Cardiac muscle cell (in vitro differentiated cells and primary cell): ENCODE measurements around the gene SMYD5. TPM values are rescaled to one million over a fixed set of nuclear protein-coding genes. Genes with fewer than 3 reads are reported as not detected.
A peak's percentile ranks its signal among the peaks of the same experiment; 100 is the strongest.

Experiments used
- DNase-seq, 2 donors: peaks; one replicate each; pipeline versions ENCODE4 v3.0.0 to v3.0.0-alpha.2; 2010 to 2017; ENCODE audit warnings: low read depth in 1 of 2, low spot score in 1 of 2
- H3K27ac ChIP-seq: fragments of 200-600 bp; sonication (generic); 2 replicates; pipeline ENCODE4 v1.5.1; 2016
- H3K27me3 ChIP-seq: fragments of 200-600 bp; sonication (generic); 2 replicates; pipeline ENCODE4 v1.6.0; 2016; ENCODE audit warnings: control low read depth
- H3K36me3 ChIP-seq: fragments of 200-600 bp; sonication (generic); 2 replicates; pipeline ENCODE4 v1.5.1; 2016; ENCODE audit warnings: control low read depth
- H3K4me1 ChIP-seq: fragments of 200-600 bp; sonication (generic); 2 replicates; pipeline ENCODE4 v1.8.1; 2017; ENCODE audit warnings: low read depth, mild to moderate bottlenecking, mixed run types
- H3K4me3 ChIP-seq: fragments of 200-600 bp; sonication (generic); 2 replicates; pipeline ENCODE4 v1.5.1; 2016; ENCODE audit warnings: mild to moderate bottlenecking
- H3K9me3 ChIP-seq: fragments of 200-600 bp; sonication (generic); 2 replicates; pipeline ENCODE4 v1.5.1; 2017; ENCODE audit warnings: low read depth, mild to moderate bottlenecking, control low read depth
- CTCF ChIP-seq: IDR thresholded peaks from 2 replicates; pipeline ENCODE4 v1.5.1; 2012; ENCODE audit warnings: low read depth, mild to moderate bottlenecking, low read length
- polyA plus RNA-seq: library from polyadenylated mRNA; unstranded; fragments of >200 nt; fragmentation: Nextera tagmentation; extraction: Ambion mirVana; gene quantifications from 2 replicates; pipeline ENCODE4 v1.2.1, GENCODE V29; 2016
- total RNA-seq: library from RNA; depleted of rRNA; stranded (reverse); fragments of >200 nt; gene quantifications from 2 replicates; pipeline ENCODE4 v1.2.3, GENCODE V29; 2016

SMYD5 gene
- total and polyA plus RNA-seq, 2 experiments from 2014 or later, result 26.1 to 27.0 TPM

DNA sequence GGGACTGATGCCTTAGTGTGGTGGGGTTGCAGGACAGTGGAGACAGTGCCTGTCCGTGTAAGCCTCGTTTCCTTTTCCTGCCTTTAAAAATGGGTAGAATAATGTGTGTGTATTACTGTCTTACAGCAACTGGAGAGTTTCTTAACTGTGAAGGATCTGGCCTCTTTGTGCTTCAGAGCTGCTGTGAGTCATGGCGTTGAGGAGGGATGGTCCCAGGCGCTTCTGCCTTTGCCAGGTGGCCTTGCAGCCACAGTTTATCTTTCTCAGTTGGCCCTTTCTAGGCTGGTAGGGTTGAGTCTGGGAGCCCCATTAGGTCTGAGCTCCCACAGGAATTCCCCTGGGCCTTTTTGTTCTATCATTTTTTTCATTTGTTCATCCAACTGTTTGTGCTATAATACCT lies 9.8 kb downstream of the SMYD5 start:
- Histone ChIP-seq H3K27ac (no peak overlapping the region), H3K36me3 (peaks cover 9% of the 10 kb centered on the region), H3K4me1 (no peaks in the 10 kb centered on the region), H3K4me3 (no peak overlapping the region), H3K27me3 (no peaks in the 10 kb centered on the region), H3K9me3 (no peaks in the 10 kb centered on the region)
- no peak for DNase-seq
- no peak for TF ChIP-seq CTCF

DNA sequence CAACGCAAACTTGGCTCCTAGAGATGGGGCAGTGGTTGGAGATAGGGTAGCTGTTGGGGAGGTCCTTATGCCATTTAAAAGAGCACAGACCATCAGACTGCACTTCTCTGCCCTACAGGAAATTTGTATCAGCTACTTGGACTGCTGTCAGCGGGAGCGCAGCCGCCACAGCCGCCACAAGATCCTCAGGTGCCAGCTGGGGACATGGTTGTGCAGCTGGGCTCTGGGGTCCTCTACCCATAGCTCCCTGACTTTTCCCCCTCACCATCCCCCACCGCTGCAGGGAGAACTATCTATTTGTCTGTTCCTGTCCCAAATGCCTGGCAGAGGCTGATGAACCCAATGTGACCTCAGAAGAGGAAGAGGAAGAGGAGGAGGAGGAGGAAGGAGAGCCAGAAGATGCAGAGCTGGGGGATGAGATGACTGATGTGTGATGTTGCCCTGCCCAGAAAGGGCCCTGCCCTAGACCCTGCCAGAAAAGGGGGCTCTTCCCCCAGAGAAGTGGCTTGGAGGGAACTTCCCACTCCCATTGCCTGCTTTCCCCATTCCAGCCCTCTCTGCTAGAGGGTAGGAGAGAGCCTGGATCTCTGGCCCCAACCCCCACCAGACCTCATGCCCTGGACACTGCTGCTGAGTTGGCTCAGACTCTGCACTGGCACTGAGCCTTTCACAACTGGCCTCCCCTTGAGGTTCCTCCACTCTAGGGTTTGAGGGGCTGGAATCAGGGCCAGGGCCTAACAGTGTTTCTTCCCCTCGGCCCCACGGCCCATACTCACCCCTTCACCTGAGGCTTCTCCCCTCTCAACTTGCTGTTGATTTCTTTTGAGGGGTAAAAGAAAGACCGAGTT lies 11.7 kb downstream of the SMYD5 start:
- no peak for TF ChIP-seq CTCF
- Histone ChIP-seq H3K36me3 (peaks cover 10% of the 10 kb centered on the region), H3K4me1 (no peaks in the 10 kb centered on the region), H3K9me3 (no peaks in the 10 kb centered on the region), H3K27ac (no peak overlapping the region), H3K27me3 (no peaks in the 10 kb centered on the region), H3K4me3 (no peak overlapping the region)
- DNase-seq, result no peak

DNA sequence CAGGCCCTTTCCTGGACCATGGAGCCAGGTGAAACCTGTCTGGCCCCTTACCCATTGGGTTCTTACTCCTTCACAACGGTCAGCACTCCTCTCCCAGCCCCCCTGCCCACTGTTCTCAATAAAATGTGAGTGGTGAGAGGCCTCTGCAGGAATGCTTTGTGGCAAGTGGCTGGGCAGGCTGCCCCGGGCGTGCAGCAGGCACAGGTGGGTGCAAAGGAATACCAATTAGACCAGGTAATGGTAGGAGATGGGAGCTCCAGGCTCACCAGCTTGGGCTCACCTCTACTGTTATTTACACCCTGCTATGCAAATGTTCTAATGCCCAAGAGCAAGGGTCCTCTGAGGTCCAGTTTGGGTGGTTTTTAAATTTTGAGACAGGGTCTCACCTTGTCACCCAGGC lies 13.0 kb downstream of the SMYD5 start:
- DNase-seq, result no peak
- Histone ChIP-seq H3K4me1 (no peaks in the 10 kb centered on the region), H3K9me3 (no peaks in the 10 kb centered on the region), H3K27me3 (no peaks in the 10 kb centered on the region), H3K36me3 (peaks cover 4% of the 10 kb centered on the region), H3K4me3 (no peak overlapping the region), H3K27ac (no peak overlapping the region)
- no peak for TF ChIP-seq CTCF

- no peak for DNase-seq
- H3K27ac ChIP-seq, result no peak overlapping the region
- H3K36me3 ChIP-seq, result peaks cover 3% of the 10 kb centered on the region
- peaks cover 4% of the 10 kb centered on the region for H3K4me1 ChIP-seq
- no peak for TF ChIP-seq CTCF
- no peak overlapping the region for H3K4me3 ChIP-seq
- no peaks in the 10 kb centered on the region for H3K27me3 ChIP-seq
- H3K9me3 ChIP-seq, result no peaks in the 10 kb centered on the region
Measured at GRCh38 chr2:73228631-73229030, 14.6 kb downstream of the SMYD5 start.

- H3K4me3 ChIP-seq, result peak overlapping the region; percentile 72
- H3K27ac ChIP-seq, result peak overlapping the region; percentile 10
- no peak for DNase-seq
- no peaks in the 10 kb centered on the region for H3K9me3 ChIP-seq
- peaks cover 3% of the 10 kb centered on the region for H3K36me3 ChIP-seq
- TF ChIP-seq CTCF, result no peak
- H3K4me1 ChIP-seq, result peaks cover 11% of the 10 kb centered on the region
- no peaks in the 10 kb centered on the region for H3K27me3 ChIP-seq
Measured at GRCh38 chr2:73232403-73233153, 18.5 kb downstream of the SMYD5 start.
